ENCODE measurements around the gene CLCC1.
"Not testable (repeated sequence)": the region's sequence is repeated elsewhere in the genome, so short reads cannot be mapped to it uniquely, and the experiment has no call there.

The CLCC1 gene

GRCh38 chr1:108953452-108953851, 9.8 kb downstream of the CLCC1 start:
- no peaks in the 10 kb centered on the region for H3K27me3 Mint-ChIP-seq
- no peak overlapping the region for H3K27ac Mint-ChIP-seq
- H3K36me3 Mint-ChIP-seq, result peaks cover 32 to 40% of the 10 kb centered on the region in 2 donors
- H3K4me3 Mint-ChIP-seq, result no peak overlapping the region
- no peaks in the 10 kb centered on the region for H3K9me3 Mint-ChIP-seq
- ATAC-seq (replicated peaks) (no peak), DNase-seq (no peak)
- peaks cover 18 to 29% of the 10 kb centered on the region in 2 donors for H3K4me1 Mint-ChIP-seq

GRCh38 chr1:108951242-108951641, 12.0 kb downstream of the CLCC1 start:
- Mint-ChIP-seq H3K27ac (no peak overlapping the region), H3K9me3 (no peaks in the 10 kb centered on the region), H3K36me3 (peaks cover 32 to 42% of the 10 kb centered on the region in 2 donors), H3K4me3 (no peak overlapping the region), H3K4me1 (peaks cover 19 to 32% of the 10 kb centered on the region in 2 donors), H3K27me3 (no peaks in the 10 kb centered on the region)
- ATAC-seq (replicated peaks) (no peak), DNase-seq (no peak)

DNA sequence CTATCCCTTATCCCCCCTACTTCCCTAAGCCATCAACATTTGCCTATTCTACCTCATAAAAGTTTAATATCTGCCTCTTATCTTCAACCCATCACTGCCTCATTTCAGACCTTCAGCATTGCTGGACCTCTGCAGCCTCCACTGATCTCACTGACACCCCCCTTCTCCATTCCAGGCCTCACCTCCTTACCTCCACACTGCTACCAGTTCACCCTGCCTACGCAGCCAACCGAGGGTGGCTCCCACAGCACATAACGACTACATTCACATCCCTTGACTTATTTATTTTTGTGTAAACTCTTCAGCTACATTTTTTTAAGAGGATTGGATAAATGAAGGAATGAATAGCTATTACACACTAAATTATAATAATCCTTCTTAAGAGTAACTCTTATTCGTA, 14.2 kb downstream of the CLCC1 start:
- Mint-ChIP-seq H3K27me3 (no peaks in the 10 kb centered on the region), H3K9me3 (no peaks in the 10 kb centered on the region), H3K4me3 (no peak overlapping the region), H3K27ac (no peak overlapping the region), H3K36me3 (peaks cover 30 to 33% of the 10 kb centered on the region in 2 donors), H3K4me1 (peaks cover 14 to 27% of the 10 kb centered on the region in 2 donors)
- ATAC-seq (replicated peaks) (no peak), DNase-seq (no peak)

DNA sequence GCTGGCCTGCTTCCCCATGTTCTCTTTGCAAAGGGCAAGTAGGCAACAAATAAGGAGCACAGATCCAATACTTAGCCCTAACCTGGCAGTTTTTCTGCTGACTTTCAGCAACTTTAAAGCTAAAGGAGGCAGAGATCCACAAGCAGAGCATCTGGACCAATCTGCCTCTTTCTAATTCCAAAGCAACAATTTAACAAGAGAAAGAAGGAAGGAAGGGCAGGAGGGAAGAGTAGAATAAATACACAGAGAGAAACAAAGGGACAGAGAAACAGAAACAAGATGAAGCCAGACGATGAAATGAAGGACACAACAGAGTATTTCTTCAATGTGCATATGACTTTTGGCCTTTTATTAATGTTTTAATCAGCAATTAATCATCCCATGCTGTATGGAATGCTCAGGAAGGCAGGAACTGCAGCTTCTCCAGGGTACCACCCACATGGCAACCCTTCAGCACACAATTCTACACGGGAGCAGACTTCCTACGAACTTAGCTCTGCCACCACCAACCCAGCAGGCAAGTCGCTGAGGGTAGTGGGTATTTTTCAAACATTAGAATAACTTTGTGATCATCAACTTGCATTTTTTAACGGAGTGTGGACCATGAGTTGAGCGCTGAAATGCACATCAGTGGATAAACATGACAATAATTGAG, 15.3 kb downstream of the CLCC1 start:
- Mint-ChIP-seq H3K27ac (peak overlapping the region; percentile 53), H3K27me3 (no peaks in the 10 kb centered on the region), H3K4me3 (no peak overlapping the region), H3K9me3 (no peaks in the 10 kb centered on the region), H3K4me1 (peaks cover 11 to 19% of the 10 kb centered on the region in 2 donors), H3K36me3 (peaks cover 26 to 30% of the 10 kb centered on the region in 2 donors)
- no peak for DNase-seq
- no peak for ATAC-seq (replicated peaks)

DNA sequence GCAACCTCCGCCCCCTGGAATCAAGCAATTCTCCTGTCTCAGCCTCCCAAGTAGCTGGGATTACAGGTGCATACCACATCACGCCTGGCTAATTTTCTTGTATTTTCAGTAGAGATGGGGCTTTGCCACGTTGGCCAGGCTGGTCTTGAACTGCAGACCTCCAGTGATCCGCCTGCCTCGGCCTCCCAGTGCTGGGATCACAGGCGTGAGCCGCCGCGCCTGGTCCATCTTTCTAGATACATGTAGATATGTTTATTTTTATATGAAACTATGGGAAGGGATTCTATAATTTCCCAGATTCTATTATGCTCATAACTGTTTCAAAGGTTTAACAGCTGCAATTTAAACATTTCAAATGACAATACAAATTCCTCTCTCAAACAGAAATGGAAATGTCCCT, 27.1 kb downstream of the CLCC1 start:
- no peaks in the 10 kb centered on the region for H3K9me3 Mint-ChIP-seq
- ATAC-seq (replicated peaks) (no peak), DNase-seq (no peak)
- H3K36me3 Mint-ChIP-seq, result peaks cover 18 to 28% of the 10 kb centered on the region in 2 donors
- H3K27me3 Mint-ChIP-seq, result no peaks in the 10 kb centered on the region
- no peak overlapping the region for H3K4me3 Mint-ChIP-seq
- no peak overlapping the region for H3K27ac Mint-ChIP-seq
- H3K4me1 Mint-ChIP-seq, result no peaks in the 10 kb centered on the region

- H3K9me3 Mint-ChIP-seq, result no peaks in the 10 kb centered on the region
- H3K4me3 Mint-ChIP-seq, result no peak overlapping the region
- DNase-seq (no peak), ATAC-seq (replicated peaks) (no peak)
- H3K27ac Mint-ChIP-seq, result no peak overlapping the region
- H3K27me3 Mint-ChIP-seq, result no peaks in the 10 kb centered on the region
- no peaks in the 10 kb centered on the region for H3K4me1 Mint-ChIP-seq
- H3K36me3 Mint-ChIP-seq, result peaks cover 20 to 35% of the 10 kb centered on the region in 2 donors
Measured at GRCh38 chr1:108933944-108934343, 29.3 kb downstream of the CLCC1 start.

- not testable (repeated sequence) for H3K4me3 Mint-ChIP-seq; H3K4me1 Mint-ChIP-seq; H3K27me3 Mint-ChIP-seq; H3K9me3 Mint-ChIP-seq; ATAC-seq (replicated peaks); DNase-seq
- Mint-ChIP-seq H3K36me3 (peaks cover 18 to 25% of the 10 kb centered on the region in 2 donors), H3K27ac (peak overlapping the region; percentile 31)
Measured at GRCh38 chr1:108927565-108927964, 35.7 kb downstream of the CLCC1 start.

GRCh38 chr1:108925920-108926319, 37.4 kb downstream of the CLCC1 start:
- no peaks in the 10 kb centered on the region for H3K27me3 Mint-ChIP-seq
- no peaks in the 10 kb centered on the region for H3K9me3 Mint-ChIP-seq
- ATAC-seq (replicated peaks) (peak; percentile 39 to 45), DNase-seq (no peak)
- H3K36me3 Mint-ChIP-seq, result peaks cover 18 to 25% of the 10 kb centered on the region in 2 donors
- no peak overlapping the region for H3K27ac Mint-ChIP-seq
- no peaks in the 10 kb centered on the region for H3K4me1 Mint-ChIP-seq
- no peak overlapping the region for H3K4me3 Mint-ChIP-seq

- no peaks in the 10 kb centered on the region for H3K36me3 Mint-ChIP-seq
- no peak overlapping the region for H3K4me3 Mint-ChIP-seq
- no peaks in the 10 kb centered on the region for H3K9me3 Mint-ChIP-seq
- H3K27ac Mint-ChIP-seq, result no peak overlapping the region
- ATAC-seq (replicated peaks) (no peak), DNase-seq (no peak)
- no peaks in the 10 kb centered on the region for H3K27me3 Mint-ChIP-seq
- no peaks in the 10 kb centered on the region for H3K4me1 Mint-ChIP-seq
Measured at GRCh38 chr1:108916788-108917187, 46.5 kb downstream of the CLCC1 start.
